Vagina (tissue), 2 donors: Measurements from ENCODE around the gene INTS12. TPM values are rescaled to one million over a fixed set of nuclear protein-coding genes. Genes with fewer than 3 reads are reported as not detected.

Experiments
- DNase-seq, 2 donors: peaks; one replicate each; pipeline ENCODE4 v3.0.0-alpha.2; 2017; ENCODE audit errors: extremely low spot score in 2 of 2
- H3K27ac ChIP-seq: fragments of 200-600 bp; sonication (generic); one replicate; pipeline ENCODE4 v1.5.1; 2019
- H3K27me3 ChIP-seq: fragments of 200-600 bp; sonication (generic); one replicate; pipeline ENCODE4 v1.5.1; 2019
- H3K36me3 ChIP-seq, 2 donors: fragments of 200-600 bp; sonication (generic); one replicate each; pipeline ENCODE4 v1.5.1; 2017 to 2019
- H3K4me1 ChIP-seq: fragments of 200-600 bp; sonication (generic); one replicate; pipeline ENCODE4 v1.5.1; 2019
- H3K4me3 ChIP-seq, 2 donors: fragments of 200-600 bp; sonication (generic); 1 replicate in 1 of 2; 2 replicates in 1 of 2; pipeline ENCODE4 v1.5.1; 2016 to 2019
- H3K9me3 ChIP-seq: fragments of 200-600 bp; sonication (generic); one replicate; pipeline ENCODE4 v1.5.1; 2019
- CTCF ChIP-seq, 3 experiments: fragments of 450-650 bp in 2 of 3; fragments of 200-600 bp in 1 of 3; sonication (generic) in 1 of 3; IDR thresholded peaks; one replicate each; pipeline ENCODE4 v1.5.1; 2017 to 2019; ENCODE audit warnings: antibody characterized with exemption in 3 of 3, mild to moderate bottlenecking in 2 of 3, moderate library complexity in 2 of 3
- POLR2A ChIP-seq, 2 donors: fragments of 450-650 bp; IDR thresholded peaks; one replicate each; pipeline ENCODE4 v1.6.1; 2017; ENCODE audit warnings: antibody characterized with exemption in 2 of 2, mild to moderate bottlenecking in 2 of 2, moderate library complexity in 2 of 2
- POLR2AphosphoS5 ChIP-seq, 2 donors: sonication (generic); formaldehyde crosslinking; IDR thresholded peaks; one replicate each; pipeline ENCODE4 v1.9.0; 2017; ENCODE audit warnings: antibody characterized with exemption in 2 of 2, mild to moderate bottlenecking in 2 of 2, low read depth in 1 of 2; ENCODE audit not compliant: insufficient read depth in 1 of 2
- intact Hi-C: fragments of 100-400 bp; cut with DNase I; formaldehyde crosslinking; loops from one replicate; pipeline ENCODE4 v1.15.1; 2023
- total RNA-seq: library from RNA; depleted of rRNA; stranded (reverse); fragments of >200 nt; gene quantifications from one replicate; pipeline ENCODE4 v1.2.3, GENCODE V29; 2016

INTS12 gene
- total RNA-seq, 1 donor from 2014 or later: 18.2 TPM

- intact Hi-C loops: no loop called here
- no peak for TF ChIP-seq POLR2AphosphoS5 (IDR thresholded peaks at IDR 0.05; ENCODE audit: insufficient read depth in 1 of 2, low read depth in 1 of 2)
- no peak for DNase-seq
Observed at GRCh38 chr4:105659190-105659589, 49.3 kb downstream of the INTS12 start.

GRCh38 chr4:105657117-105657765 lies 51.2 kb downstream of the INTS12 start:
- H3K4me3 ChIP-seq: no peak overlapping the region
- H3K27me3 ChIP-seq: no peaks in the 10 kb centered on the region
- no peaks in the 10 kb centered on the region for H3K36me3 ChIP-seq
- TF ChIP-seq POLR2AphosphoS5 (IDR thresholded peaks at IDR 0.05; ENCODE audit: insufficient read depth in 1 of 2, low read depth in 1 of 2): no peak
- TF ChIP-seq CTCF (IDR thresholded peaks at IDR 0.05): no peak
- TF ChIP-seq POLR2A (IDR thresholded peaks at IDR 0.05): no peak
- intact Hi-C loops: no loop called here
- H3K4me1 ChIP-seq: no peaks in the 10 kb centered on the region
- no peak overlapping the region for H3K27ac ChIP-seq
- H3K9me3 ChIP-seq: no peaks in the 10 kb centered on the region
- no peak for DNase-seq

More at GRCh38 chr4:105659190-105659589, 49.3 kb downstream of the INTS12 start:
- no peaks in the 10 kb centered on the region for H3K27me3 ChIP-seq
- H3K4me3 ChIP-seq: no peak overlapping the region
- no peak overlapping the region for H3K27ac ChIP-seq
- H3K4me1 ChIP-seq: no peaks in the 10 kb centered on the region
- no peaks in the 10 kb centered on the region for H3K36me3 ChIP-seq
- H3K9me3 ChIP-seq: no peaks in the 10 kb centered on the region

GRCh38 chr4:105652286-105652888 lies 56.1 kb downstream of the INTS12 start:
- Histone ChIP-seq H3K9me3 (no peaks in the 10 kb centered on the region), H3K4me3 (no peak overlapping the region), H3K27me3 (no peaks in the 10 kb centered on the region), H3K4me1 (no peaks in the 10 kb centered on the region), H3K27ac (no peak overlapping the region), H3K36me3 (no peaks in the 10 kb centered on the region)
- intact Hi-C loops: no loop called here
- no peak for DNase-seq
- TF ChIP-seq POLR2AphosphoS5 (IDR thresholded peaks at IDR 0.05; ENCODE audit: insufficient read depth in 1 of 2, low read depth in 1 of 2) (no peak), CTCF (IDR thresholded peaks at IDR 0.05) (no peak), POLR2A (IDR thresholded peaks at IDR 0.05) (no peak)

- intact Hi-C loops: no loop called here
- Histone ChIP-seq H3K27ac (no peak overlapping the region), H3K4me1 (no peaks in the 10 kb centered on the region), H3K27me3 (no peaks in the 10 kb centered on the region), H3K36me3 (no peaks in the 10 kb centered on the region), H3K4me3 (no peak overlapping the region), H3K9me3 (no peaks in the 10 kb centered on the region)
- TF ChIP-seq POLR2A (IDR thresholded peaks at IDR 0.05): no peak
- no peak for TF ChIP-seq CTCF (IDR thresholded peaks at IDR 0.05)
- no peak for TF ChIP-seq POLR2AphosphoS5 (IDR thresholded peaks at IDR 0.05; ENCODE audit: insufficient read depth in 1 of 2, low read depth in 1 of 2)
- DNase-seq: no peak
Observed at GRCh38 chr4:105651884-105652283, 56.6 kb downstream of the INTS12 start.

- H3K9me3 ChIP-seq: no peaks in the 10 kb centered on the region
- TF ChIP-seq POLR2A (IDR thresholded peaks at IDR 0.05): no peak
- TF ChIP-seq POLR2AphosphoS5 (IDR thresholded peaks at IDR 0.05; ENCODE audit: insufficient read depth in 1 of 2, low read depth in 1 of 2): no peak
- TF ChIP-seq CTCF (IDR thresholded peaks at IDR 0.05): no peak
- no peak overlapping the region for H3K27ac ChIP-seq
- H3K4me1 ChIP-seq: no peaks in the 10 kb centered on the region
- intact Hi-C loops: no loop called here
- DNase-seq: no peak
- no peaks in the 10 kb centered on the region for H3K36me3 ChIP-seq
- H3K27me3 ChIP-seq: no peaks in the 10 kb centered on the region
- H3K4me3 ChIP-seq: no peak overlapping the region
Observed at GRCh38 chr4:105650190-105650589, 58.3 kb downstream of the INTS12 start.
